Subcutaneous adipose tissue (tissue), 4 donors: ENCODE results near the gene ULBP2. TPM values are rescaled to one million over a fixed set of nuclear protein-coding genes. Genes with fewer than 3 reads are reported as not detected.

ENCODE experiments used
- total RNA-seq, 4 donors: library from RNA; depleted of rRNA; stranded (reverse); fragments of >200 nt; gene quantifications; one replicate each; pipeline ENCODE4 v1.1.0, GENCODE V29; 2016
- TF ChIP-seq, protein P1 (sequence below): fragments of 450-650 bp; IDR thresholded peaks from one replicate; pipeline ENCODE4 v1.5.1; 2016; ENCODE audit warnings: low read depth, mild to moderate bottlenecking, control low read depth, antibody characterized with exemption, moderate library complexity

The ULBP2 gene
- total RNA-seq, 4 donors from 2014 or later, result 0.34 to 4.1 (median 0.60) TPM

- TF ChIP-seq, protein P1, sequence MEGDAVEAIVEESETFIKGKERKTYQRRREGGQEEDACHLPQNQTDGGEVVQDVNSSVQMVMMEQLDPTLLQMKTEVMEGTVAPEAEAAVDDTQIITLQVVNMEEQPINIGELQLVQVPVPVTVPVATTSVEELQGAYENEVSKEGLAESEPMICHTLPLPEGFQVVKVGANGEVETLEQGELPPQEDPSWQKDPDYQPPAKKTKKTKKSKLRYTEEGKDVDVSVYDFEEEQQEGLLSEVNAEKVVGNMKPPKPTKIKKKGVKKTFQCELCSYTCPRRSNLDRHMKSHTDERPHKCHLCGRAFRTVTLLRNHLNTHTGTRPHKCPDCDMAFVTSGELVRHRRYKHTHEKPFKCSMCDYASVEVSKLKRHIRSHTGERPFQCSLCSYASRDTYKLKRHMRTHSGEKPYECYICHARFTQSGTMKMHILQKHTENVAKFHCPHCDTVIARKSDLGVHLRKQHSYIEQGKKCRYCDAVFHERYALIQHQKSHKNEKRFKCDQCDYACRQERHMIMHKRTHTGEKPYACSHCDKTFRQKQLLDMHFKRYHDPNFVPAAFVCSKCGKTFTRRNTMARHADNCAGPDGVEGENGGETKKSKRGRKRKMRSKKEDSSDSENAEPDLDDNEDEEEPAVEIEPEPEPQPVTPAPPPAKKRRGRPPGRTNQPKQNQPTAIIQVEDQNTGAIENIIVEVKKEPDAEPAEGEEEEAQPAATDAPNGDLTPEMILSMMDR, result no peak
Measured at GRCh38 chr6:149922642-149923326, 19.0 kb upstream of the ULBP2 start, which contains the start of gene RAET1G. Gene RAET1G (minus strand): TSS chr6:149923121. CDS start chr6:149923010, 111 bp downstream.

- TF ChIP-seq, protein P1, result no peak
Measured at GRCh38 chr6:149923327-149923986, 18.4 kb upstream of the ULBP2 start.

- TF ChIP-seq, protein P1, result no peak
Measured at GRCh38 chr6:149924206-149924932, 17.4 kb upstream of the ULBP2 start.

- TF ChIP-seq, protein P1, result no peak
Measured at GRCh38 chr6:149924933-149925252, 16.9 kb upstream of the ULBP2 start.

- TF ChIP-seq, protein P1, result no peak
Measured at GRCh38 chr6:149925253-149925973, 16.4 kb upstream of the ULBP2 start.

GRCh38 chr6:149925974-149926777 lies 15.6 kb upstream of the ULBP2 start:
- TF ChIP-seq, protein P1, result no peak
